Stimulated activated CD8-positive, alpha-beta memory T cell treated with anti-CD3 and anti-CD28 coated beads, Interleukin-12 subunit alpha, Interleukin-12 subunit beta, amount 100 ng/mL, for 1 hour (primary cell): ENCODE measurements around the gene CNOT6L.
"Not testable (repeated sequence)": the region's sequence is repeated elsewhere in the genome, so short reads cannot be mapped to it uniquely, and the experiment has no call there.

ENCODE experiments used
- DNase-seq: peaks from one replicate; pipeline ENCODE4 v3.0.0-alpha.2; 2020; ENCODE audit warnings: low read depth

CNOT6L gene

GRCh38 chr4:77782102-77782835, 36.9 kb downstream of the CNOT6L start:
- DNase-seq, result no peak

GRCh38 chr4:77780762-77781161, 38.4 kb downstream of the CNOT6L start:
- DNase-seq, result not testable (repeated sequence)

GRCh38 chr4:77777135-77777807, 41.9 kb downstream of the CNOT6L start:
- no peak for DNase-seq

GRCh38 chr4:77776182-77777134, 42.7 kb downstream of the CNOT6L start:
- DNase-seq, result no peak

GRCh38 chr4:77773101-77773500, 46.1 kb downstream of the CNOT6L start:
- DNase-seq, result no peak

- no peak for DNase-seq
These were observed 47.6 kb downstream of the CNOT6L start for GRCh38 chr4:77771566-77771965.

- no peak for DNase-seq
These were observed 53.4 kb downstream of the CNOT6L start for GRCh38 chr4:77765720-77766119.

- DNase-seq, result no peak
These were observed 56.6 kb downstream of the CNOT6L start for GRCh38 chr4:77762531-77762930.

GRCh38 chr4:77761595-77761994, 57.6 kb downstream of the CNOT6L start:
- DNase-seq, result no peak

- DNase-seq, result no peak
These were observed 60.4 kb downstream of the CNOT6L start for GRCh38 chr4:77758804-77759203.

GRCh38 chr4:77751764-77752163, 67.4 kb downstream of the CNOT6L start:
- no peak for DNase-seq

- no peak for DNase-seq
These were observed 73.4 kb downstream of the CNOT6L start for GRCh38 chr4:77745792-77746191.

GRCh38 chr4:77742054-77742453, 77.1 kb downstream of the CNOT6L start:
- DNase-seq, result no peak

- no peak for DNase-seq
These were observed 78.7 kb downstream of the CNOT6L start for GRCh38 chr4:77740480-77740879.

- DNase-seq, result no peak
These were observed 84.2 kb downstream of the CNOT6L start for GRCh38 chr4:77734928-77735327.

GRCh38 chr4:77731656-77732055, 87.5 kb downstream of the CNOT6L start:
- DNase-seq, result no peak

- DNase-seq, result no peak
These were observed 90.7 kb downstream of the CNOT6L start for GRCh38 chr4:77728420-77728819.

GRCh38 chr4:77721073-77721472, 98.1 kb downstream of the CNOT6L start:
- no peak for DNase-seq

- not testable (repeated sequence) for DNase-seq
These were observed 100.7 kb downstream of the CNOT6L start for GRCh38 chr4:77718500-77718899.

- no peak for DNase-seq
These were observed 103.5 kb downstream of the CNOT6L start for GRCh38 chr4:77715414-77716290.

- no peak for DNase-seq
These were observed 104.7 kb downstream of the CNOT6L start for GRCh38 chr4:77714514-77714913.

GRCh38 chr4:77713884-77714283, 105.3 kb downstream of the CNOT6L start:
- DNase-seq, result no peak
